A673 (cell line): ENCODE results near the gene ATP8B4. TPM values are rescaled to one million over a fixed set of nuclear protein-coding genes. Genes with fewer than 3 reads are reported as not detected.
"Not testable (repeated sequence)": the region's sequence is repeated elsewhere in the genome, so short reads cannot be mapped to it uniquely, and the experiment has no call there.

Experiments
- BruUV-seq: library from RNA; stranded (reverse); fragments of 400-500 nt; replicated peaks from 2 replicates; lab custom pipeline; 2021; lab: Mats Ljungman, UMichigan
- CTCF ChIA-PET: fragments of 300-600 bp; sonication (Branson Sonifier 250); formaldehyde crosslinking; loops from one replicate; lab custom pipeline; 2022; ENCODE audit warnings: antibody characterized with exemption; lab: Charles Lee
- POLR2A ChIA-PET: fragments of 300-600 bp; sonication (Branson Sonifier 250); formaldehyde crosslinking; loops from one replicate; lab custom pipeline; 2022; ENCODE audit warnings: antibody characterized with exemption; ENCODE audit not compliant: low non-redundant PET; lab: Charles Lee
- DNase-seq: peaks from one replicate; pipeline ENCODE4 v3.0.0-alpha.2; 2015; ENCODE audit warnings: low spot score
- H3K27ac ChIP-seq: fragments of 200-600 bp; sonication (generic); 2 replicates; pipeline ENCODE4 v1.5.1; 2016; ENCODE audit warnings: mixed run types, low read depth, mild to moderate bottlenecking, mixed read lengths, antibody characterized with exemption, low read length; ENCODE audit not compliant: poor library complexity, severe bottlenecking
- H3K27me3 ChIP-seq: fragments of 200-600 bp; sonication (generic); replicated peaks from 2 replicates; pipeline ENCODE4 v1.6.1; 2017; ENCODE audit warnings: mixed run types, low read depth, mild to moderate bottlenecking, mixed read lengths, antibody characterized with exemption, low read length; ENCODE audit not compliant: insufficient read depth, poor library complexity
- H3K36me3 ChIP-seq: fragments of 200-600 bp; sonication (generic); 2 replicates; pipeline ENCODE4 v1.6.1; 2016; ENCODE audit warnings: mixed run types, mild to moderate bottlenecking, mixed read lengths, antibody characterized with exemption, low read length; ENCODE audit not compliant: insufficient read depth, poor library complexity, severe bottlenecking
- H3K4me1 ChIP-seq: fragments of 200-600 bp; sonication (generic); 2 replicates; pipeline ENCODE4 v1.6.1; 2017; ENCODE audit warnings: mixed run types, mild to moderate bottlenecking, mixed read lengths, antibody characterized with exemption, low read length; ENCODE audit not compliant: insufficient read depth, poor library complexity, severe bottlenecking
- H3K4me3 ChIP-seq: fragments of 200-600 bp; sonication (generic); 2 replicates; pipeline ENCODE4 v1.5.1; 2016; ENCODE audit warnings: low read depth, mixed run types, mild to moderate bottlenecking, mixed read lengths, low read length; ENCODE audit not compliant: poor library complexity, severe bottlenecking
- H3K9me3 ChIP-seq: fragments of 200-600 bp; sonication (generic); 2 replicates; pipeline ENCODE4 v1.6.1; 2016; ENCODE audit warnings: mixed run types, low read depth, mild to moderate bottlenecking, mixed read lengths, antibody characterized with exemption, low read length; ENCODE audit not compliant: poor library complexity, severe bottlenecking
- CTCF ChIP-seq: fragments of 300-800, 200-600 bp; sonication (generic); conservative IDR thresholded peaks from 2 replicates; pipeline ENCODE4 v1.5.1; 2017; ENCODE audit warnings: low read depth, mild to moderate bottlenecking, antibody characterized with exemption, low read length, moderate library complexity, mixed read lengths
- EZH2 ChIP-seq: fragments of 200-600 bp; sonication (generic); IDR thresholded peaks from 2 replicates; pipeline ENCODE4 v1.6.1; 2017; ENCODE audit warnings: borderline replicate concordance, low read depth, mild to moderate bottlenecking, mixed read lengths, antibody characterized with exemption, low read length; ENCODE audit not compliant: poor library complexity, severe bottlenecking
- intact Hi-C: fragments of 100-400 bp; cut with micrococcal nuclease; formaldehyde crosslinking; loops from one replicate; pipeline ENCODE4 v1.10.0; 2022; ENCODE audit not compliant: unreplicated experiment
- total RNA-seq: library from RNA; stranded (reverse); gene quantifications from 2 replicates; pipeline ENCODE4 v1.2.3, GENCODE V29; 2021

Gene ATP8B4
- total RNA-seq, 1 experiment from 2014 or later, result 0.30 TPM

DNA sequence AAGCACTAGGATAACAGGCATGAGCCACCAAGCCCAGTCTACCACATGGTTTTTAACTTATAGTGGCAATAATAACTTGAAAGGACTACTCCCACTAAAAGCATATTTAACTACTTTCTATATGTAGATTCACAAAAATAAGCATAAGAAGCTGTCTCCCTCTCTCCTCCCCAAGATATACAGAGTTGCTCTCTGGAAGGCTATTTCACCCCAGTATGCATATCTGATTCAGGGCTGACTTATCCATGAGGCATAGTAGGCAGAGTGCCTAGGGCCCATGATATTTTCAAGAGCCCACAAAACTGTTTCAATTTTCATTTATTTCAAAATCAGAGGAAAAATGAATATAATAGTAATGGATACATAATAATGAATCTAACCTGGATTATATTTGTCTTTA, 20.5 kb downstream of the ATP8B4 start:
- H3K27me3 ChIP-seq, result no peaks in the 10 kb centered on the region
- H3K9me3 ChIP-seq, result no peaks in the 10 kb centered on the region
- no peaks in the 10 kb centered on the region for H3K36me3 ChIP-seq
- CTCF ChIA-PET, result no interaction called here
- no peak overlapping the region for H3K4me3 ChIP-seq
- no peak for TF ChIP-seq CTCF
- TF ChIP-seq EZH2, result no peak
- no peak overlapping the region for H3K27ac ChIP-seq
- intact Hi-C loops, result no loop called here
- H3K4me1 ChIP-seq, result no peaks in the 10 kb centered on the region
- POLR2A ChIA-PET, result no interaction called here
- DNase-seq, result no peak
- BruUV-seq, result no TSS peak

- no peak for TF ChIP-seq EZH2
- no peak for TF ChIP-seq CTCF
- Histone ChIP-seq H3K4me3 (no peak overlapping the region), H3K9me3 (no peaks in the 10 kb centered on the region), H3K36me3 (no peaks in the 10 kb centered on the region), H3K4me1 (no peaks in the 10 kb centered on the region), H3K27me3 (no peaks in the 10 kb centered on the region), H3K27ac (no peak overlapping the region)
- ChIA-PET CTCF (no interaction called here), POLR2A (no interaction called here)
- DNase-seq, result no peak
- BruUV-seq, result no TSS peak
- intact Hi-C loops, result no loop called here
Observed at GRCh38 chr15:50095938-50096821, 22.9 kb downstream of the ATP8B4 start.

DNA sequence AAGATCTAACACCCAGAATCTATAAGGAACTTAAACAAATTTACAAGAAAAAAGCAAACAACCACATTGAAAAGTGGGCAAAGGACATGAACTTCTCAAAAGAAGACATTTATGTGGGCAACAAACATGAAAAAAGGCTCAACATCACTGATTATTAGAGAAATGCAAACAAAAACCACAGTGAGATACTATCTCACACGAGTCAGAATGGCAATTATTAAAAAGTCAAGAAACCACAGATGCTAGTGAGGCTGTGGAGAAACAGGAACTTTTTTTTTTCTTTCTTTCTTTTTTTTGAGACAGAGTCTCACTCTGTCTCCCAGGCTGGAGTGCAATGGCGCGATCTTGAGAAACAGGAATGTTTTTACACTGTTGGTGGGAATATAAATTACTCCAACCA, 29.6 kb downstream of the ATP8B4 start:
- CTCF ChIA-PET, intact Hi-C loops, BruUV-seq, H3K27ac ChIP-seq, POLR2A ChIA-PET, H3K9me3 ChIP-seq, H3K27me3 ChIP-seq, H3K36me3 ChIP-seq, H3K4me3 ChIP-seq, H3K4me1 ChIP-seq, DNase-seq: not testable (repeated sequence)
